Activated CD8-positive, alpha-beta T cell treated with anti-CD3 and anti-CD28 coated beads, Interleukin-2, amount 10 ng/mL, durations not matched to agents 7 days and 5 days (primary cell): ENCODE measurements around the gene SLC7A14. TPM values are rescaled to one million over a fixed set of nuclear protein-coding genes. Genes with fewer than 3 reads are reported as not detected.

Experiments
- ATAC-seq: fragments of 150-1000 bp; cut with Tn5 transposase; one replicate; pipeline ENCODE4 v1.10.0; 2021; ENCODE audit warnings: moderate library complexity
- CTCF ChIA-PET: fragments of 350-600 bp; sonication (Branson Sonifier 250); formaldehyde crosslinking; loops from one replicate; lab custom pipeline; 2021; ENCODE audit warnings: antibody characterized with exemption; lab: Charles Lee
- POLR2A ChIA-PET: fragments of 350-600 bp; sonication (Branson Sonifier 250); formaldehyde crosslinking; loops from one replicate; lab custom pipeline; 2021; ENCODE audit warnings: antibody characterized with exemption; lab: Charles Lee
- DNase-seq: peaks from one replicate; pipeline ENCODE4 v3.0.0-alpha.2; 2020
- H3K27ac Mint-ChIP-seq: one replicate; pipeline ENCODE4 v1.8.0; 2021; ENCODE audit warnings: mild to moderate bottlenecking, mixed read lengths
- H3K27me3 Mint-ChIP-seq: one replicate; pipeline ENCODE4 v1.8.0; 2021; ENCODE audit warnings: low read depth, mixed read lengths
- H3K36me3 Mint-ChIP-seq: one replicate; pipeline ENCODE4 v1.8.0; 2021; ENCODE audit warnings: low read depth, mixed read lengths
- H3K4me1 Mint-ChIP-seq: one replicate; pipeline ENCODE4 v1.8.0; 2021; ENCODE audit warnings: low read depth, mixed read lengths
- H3K4me3 Mint-ChIP-seq: one replicate; pipeline ENCODE4 v1.8.0; 2021; ENCODE audit warnings: mild to moderate bottlenecking, mixed read lengths
- H3K9me3 Mint-ChIP-seq: one replicate; pipeline ENCODE4 v1.8.0; 2022; ENCODE audit warnings: mixed read lengths; ENCODE audit not compliant: insufficient read depth
- total RNA-seq, 2 experiments: library from RNA; stranded (reverse); gene quantifications; one replicate each; pipeline ENCODE4 v1.2.3, GENCODE V29; 2021

Gene SLC7A14
- total RNA-seq, 2 experiments from 2014 or later = not detected

- H3K4me3 Mint-ChIP-seq = no peak overlapping the region
Measured at GRCh38 chr3:170450039-170450438, 135.8 kb downstream of the SLC7A14 start.

DNA sequence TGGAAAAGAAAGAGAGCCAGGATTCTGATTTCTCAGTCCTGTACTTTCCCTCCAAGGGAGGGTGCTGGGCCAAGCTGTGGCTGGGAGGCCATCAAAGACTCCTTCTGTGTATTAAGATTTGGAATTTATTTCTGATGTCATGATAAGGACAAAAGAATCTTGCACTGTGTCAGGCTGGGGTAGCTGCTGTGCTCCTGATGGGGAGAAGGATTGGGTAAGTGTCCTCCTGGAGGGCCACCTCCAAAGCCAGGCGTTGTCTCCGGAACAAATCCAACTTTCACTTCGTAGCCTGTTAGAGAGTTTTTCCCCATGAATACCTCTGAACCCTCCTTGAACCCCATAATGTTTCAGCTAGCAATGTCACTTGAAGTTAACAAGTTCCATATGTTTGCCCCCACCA, 137.3 kb downstream of the SLC7A14 start:
- Mint-ChIP-seq H3K4me1 (no peaks in the 10 kb centered on the region), H3K27me3 (peaks cover 10% of the 10 kb centered on the region), H3K36me3 (no peaks in the 10 kb centered on the region), H3K9me3 (no peaks in the 10 kb centered on the region), H3K4me3 (no peak overlapping the region), H3K27ac (no peak overlapping the region)
- ATAC-seq (no peak), DNase-seq (no peak)
- ChIA-PET CTCF (interaction anchor here (1.4 kb wide), 1 partner anchor 364 kb away, joined by 3 read pairs; no protein-coding TSS in a partner anchor), POLR2A (no interaction called here)

More at GRCh38 chr3:170450039-170450438, 135.8 kb downstream of the SLC7A14 start:
- POLR2A ChIA-PET = no interaction called here
- no peak overlapping the region for H3K27ac Mint-ChIP-seq
- no peak for ATAC-seq
- H3K9me3 Mint-ChIP-seq = no peaks in the 10 kb centered on the region
- peaks cover 12% of the 10 kb centered on the region for H3K27me3 Mint-ChIP-seq
- no peaks in the 10 kb centered on the region for H3K36me3 Mint-ChIP-seq
- CTCF ChIA-PET = interaction anchor here (1.4 to 1.7 kb wide), 2 partner anchors 36 to 362 kb away, joined by 3 to 5 read pairs; no protein-coding TSS in a partner anchor
- DNase-seq = no peak
- H3K4me1 Mint-ChIP-seq = no peaks in the 10 kb centered on the region

GRCh38 chr3:170443457-170443856, 142.4 kb downstream of the SLC7A14 start:
- Mint-ChIP-seq H3K4me1 (no peaks in the 10 kb centered on the region), H3K27me3 (peaks cover 8% of the 10 kb centered on the region), H3K4me3 (no peak overlapping the region), H3K9me3 (no peaks in the 10 kb centered on the region), H3K36me3 (no peaks in the 10 kb centered on the region), H3K27ac (no peak overlapping the region)
- ChIA-PET POLR2A (no interaction called here), CTCF (interaction anchor here (0.9 kb wide), 1 partner anchor 30 kb away, joined by 3 read pairs; no protein-coding TSS in a partner anchor)
- no peak for ATAC-seq
- DNase-seq = no peak

DNA sequence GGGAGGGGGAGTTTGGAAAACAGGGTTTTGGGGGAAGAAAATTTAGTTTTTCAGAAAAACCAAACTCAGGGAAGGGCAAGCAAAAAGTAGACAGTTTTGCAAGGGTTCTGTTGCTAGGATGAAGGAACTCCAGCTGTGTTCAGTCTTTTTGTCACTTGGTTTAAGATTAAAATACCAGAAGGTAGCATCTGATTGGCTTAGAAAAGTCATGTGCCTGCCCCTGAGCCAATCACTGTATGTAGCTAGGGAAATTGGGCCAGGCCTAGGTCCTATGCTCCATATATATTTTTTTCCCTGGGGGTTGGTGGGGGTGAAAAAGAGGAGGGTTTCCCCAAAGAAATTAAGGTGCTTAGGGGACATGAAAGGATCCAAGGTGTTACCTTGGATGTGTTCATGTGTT, 142.9 kb downstream of the SLC7A14 start:
- Mint-ChIP-seq H3K36me3 (no peaks in the 10 kb centered on the region), H3K4me3 (no peak overlapping the region), H3K9me3 (no peaks in the 10 kb centered on the region), H3K27ac (no peak overlapping the region), H3K4me1 (no peaks in the 10 kb centered on the region), H3K27me3 (peaks cover 7% of the 10 kb centered on the region)
- CTCF ChIA-PET = interaction anchor here (0.9 kb wide), 1 partner anchor 29 kb away, joined by 3 read pairs; no protein-coding TSS in a partner anchor
- DNase-seq = no peak
- POLR2A ChIA-PET = no interaction called here
- no peak for ATAC-seq

DNA sequence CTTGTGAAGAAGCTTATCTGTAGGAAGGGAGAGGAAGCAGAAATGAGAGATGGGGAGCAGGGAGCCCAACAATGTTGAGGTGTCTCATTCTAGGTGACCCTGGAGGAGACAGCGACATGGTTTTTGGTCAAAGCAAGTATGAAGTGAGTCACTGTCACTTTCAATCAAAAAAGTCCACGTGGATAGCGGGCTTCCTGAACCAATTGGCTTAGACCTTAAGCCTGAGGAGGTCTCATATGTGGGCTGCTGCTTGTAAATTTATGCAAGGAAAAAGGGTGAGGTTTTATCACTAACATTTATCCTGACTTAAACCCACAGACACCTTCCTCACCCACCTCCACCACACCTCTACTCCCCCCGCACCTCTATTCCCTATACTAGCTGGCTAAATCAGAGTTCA, 144.5 kb downstream of the SLC7A14 start:
- no peak overlapping the region for H3K27ac Mint-ChIP-seq
- ChIA-PET CTCF (no interaction called here), POLR2A (no interaction called here)

DNA sequence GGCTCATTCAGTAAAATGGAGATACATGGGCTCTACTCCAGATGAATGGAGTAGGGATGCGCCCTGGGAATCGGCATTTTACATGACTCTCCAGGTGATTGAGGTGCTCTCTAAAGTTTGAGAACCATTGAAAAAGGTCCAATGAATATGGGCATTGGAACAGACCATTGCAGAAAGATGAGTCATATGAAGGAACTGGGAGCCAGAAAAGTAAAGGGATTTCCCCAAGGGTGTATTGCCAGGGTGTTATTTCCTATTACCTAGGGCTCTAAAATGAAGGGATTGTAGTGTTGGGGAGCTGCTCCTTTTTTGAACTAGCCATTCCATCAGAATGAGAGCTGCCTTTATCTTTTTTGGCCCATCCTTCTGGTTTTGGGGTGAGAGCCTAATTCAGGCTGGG, 145.5 kb downstream of the SLC7A14 start:
- CTCF ChIA-PET = interaction anchor here (0.9 kb wide), 1 partner anchor 27 kb away, joined by 4 read pairs; no protein-coding TSS in a partner anchor
- peaks cover 7% of the 10 kb centered on the region for H3K27me3 Mint-ChIP-seq

More for the DNA sequence above, 144.5 kb downstream of the SLC7A14 start:
- Mint-ChIP-seq H3K9me3 (no peaks in the 10 kb centered on the region), H3K4me3 (no peak overlapping the region), H3K27me3 (peaks cover 7% of the 10 kb centered on the region), H3K4me1 (peaks cover 4% of the 10 kb centered on the region), H3K36me3 (no peaks in the 10 kb centered on the region)
- DNase-seq = no peak
- ATAC-seq = no peak

GRCh38 chr3:170438836-170439235, 147.0 kb downstream of the SLC7A14 start:
- Mint-ChIP-seq H3K27me3 (peaks cover 7% of the 10 kb centered on the region), H3K4me3 (no peak overlapping the region), H3K4me1 (peaks cover 4% of the 10 kb centered on the region), H3K9me3 (no peaks in the 10 kb centered on the region), H3K27ac (no peak overlapping the region), H3K36me3 (no peaks in the 10 kb centered on the region)
- ChIA-PET CTCF (interaction anchor here (1.9 kb wide), 1 partner anchor 25 kb away, joined by 10 read pairs; no protein-coding TSS in a partner anchor), POLR2A (no interaction called here)
- DNase-seq (no peak), ATAC-seq (no peak)

More for the DNA sequence above, 145.5 kb downstream of the SLC7A14 start:
- H3K27ac Mint-ChIP-seq = no peak overlapping the region
- no peak for DNase-seq
- H3K9me3 Mint-ChIP-seq = no peaks in the 10 kb centered on the region
- no peaks in the 10 kb centered on the region for H3K36me3 Mint-ChIP-seq
- no peak overlapping the region for H3K4me3 Mint-ChIP-seq
- H3K4me1 Mint-ChIP-seq = peaks cover 4% of the 10 kb centered on the region
- ATAC-seq = no peak
- POLR2A ChIA-PET = no interaction called here

DNA sequence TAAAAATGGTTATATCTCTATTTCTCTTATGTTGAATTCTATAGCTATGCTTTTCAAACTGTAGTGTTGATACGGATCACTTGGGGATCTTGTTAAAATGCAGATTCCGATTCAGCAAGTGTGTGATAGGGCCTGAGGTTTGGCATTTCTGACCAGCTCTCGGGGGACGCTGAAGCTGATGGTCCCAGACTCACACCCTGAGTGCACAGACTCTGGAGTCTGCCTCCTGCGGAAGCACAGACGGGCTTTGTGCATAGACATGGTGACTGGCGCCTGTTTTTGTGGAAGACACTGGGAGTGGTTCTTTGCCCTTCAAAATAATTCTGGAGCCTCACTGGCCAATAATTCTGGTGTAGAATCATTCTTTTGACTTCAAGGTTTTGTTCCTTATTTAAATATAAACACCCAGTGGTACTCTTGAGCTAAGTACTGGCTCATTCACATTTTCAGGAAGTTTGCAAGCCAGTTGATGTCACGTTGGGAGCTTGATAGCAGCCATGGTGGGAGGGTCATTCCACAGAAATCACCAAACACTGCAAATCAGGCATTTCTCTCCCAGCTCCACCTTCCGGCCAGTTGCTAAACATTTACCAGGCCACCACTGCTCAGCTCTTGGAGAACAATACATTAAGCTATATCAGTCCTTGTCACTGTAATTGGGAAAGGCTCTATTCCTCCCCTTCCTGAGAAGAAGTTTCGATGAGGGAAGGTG, 148.0 kb downstream of the SLC7A14 start:
- peaks cover 4% of the 10 kb centered on the region for H3K4me1 Mint-ChIP-seq

DNA sequence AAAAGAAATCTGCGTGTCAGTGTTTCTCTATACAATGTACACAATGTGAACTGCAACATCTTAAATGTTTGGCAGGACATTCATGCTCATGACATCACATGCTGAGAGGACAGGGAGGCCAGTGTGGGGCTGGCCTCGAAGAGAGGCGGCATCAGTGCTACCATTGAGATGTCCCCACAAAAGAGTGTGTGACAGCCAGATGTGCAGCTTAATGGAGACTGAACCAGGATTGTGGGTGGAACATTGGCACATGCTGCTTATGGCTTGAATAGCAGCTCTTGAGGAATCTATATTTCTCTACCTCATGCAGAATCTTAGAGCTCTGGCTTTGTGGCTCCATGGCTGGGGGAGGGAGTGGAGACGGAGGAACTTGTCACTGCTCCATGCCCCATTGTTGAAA, 148.7 kb downstream of the SLC7A14 start:
- POLR2A ChIA-PET = no interaction called here
- Mint-ChIP-seq H3K4me1 (peaks cover 4% of the 10 kb centered on the region), H3K36me3 (no peaks in the 10 kb centered on the region), H3K27me3 (peaks cover 4% of the 10 kb centered on the region), H3K4me3 (no peak overlapping the region), H3K9me3 (no peaks in the 10 kb centered on the region), H3K27ac (no peak overlapping the region)
- ATAC-seq (no peak), DNase-seq (no peak)
- CTCF ChIA-PET = interaction anchor here (1.9 kb wide), 1 partner anchor 23 kb away, joined by 10 read pairs; no protein-coding TSS in a partner anchor

More for the DNA sequence above, 148.0 kb downstream of the SLC7A14 start:
- Mint-ChIP-seq H3K4me3 (no peak overlapping the region), H3K27me3 (peaks cover 7% of the 10 kb centered on the region), H3K36me3 (no peaks in the 10 kb centered on the region), H3K9me3 (no peaks in the 10 kb centered on the region), H3K27ac (no peak overlapping the region)
- DNase-seq = no peak
- ChIA-PET POLR2A (no interaction called here), CTCF (interaction anchor here (1.9 kb wide), 1 partner anchor 24 kb away, joined by 10 read pairs; no protein-coding TSS in a partner anchor)
- ATAC-seq = no peak

DNA sequence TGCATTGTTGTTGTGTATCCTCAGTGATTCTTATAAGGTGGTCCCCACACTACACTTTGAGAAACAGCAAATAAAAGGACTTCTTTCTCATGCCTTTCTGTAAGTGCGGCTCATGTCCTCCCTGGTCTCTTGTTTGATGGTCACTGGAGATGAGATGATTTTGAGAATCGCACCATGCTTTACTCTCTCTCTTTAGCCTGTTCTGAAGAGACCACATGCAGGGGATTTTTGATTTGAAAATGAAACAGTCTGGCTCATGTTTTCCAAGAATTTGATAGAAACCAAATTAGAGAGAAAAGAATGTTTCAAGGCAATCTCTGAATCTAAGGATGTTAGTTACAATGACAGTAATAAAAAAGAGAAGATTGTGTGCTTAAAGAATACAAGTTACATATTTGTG, 149.2 kb downstream of the SLC7A14 start:
- ATAC-seq = no peak
- H3K4me3 Mint-ChIP-seq = no peak overlapping the region
- H3K27me3 Mint-ChIP-seq = peaks cover 4% of the 10 kb centered on the region
- ChIA-PET POLR2A (no interaction called here), CTCF (no interaction called here)
- DNase-seq = no peak
- H3K9me3 Mint-ChIP-seq = peaks cover 1% of the 10 kb centered on the region
- H3K27ac Mint-ChIP-seq = no peak overlapping the region
- H3K36me3 Mint-ChIP-seq = no peaks in the 10 kb centered on the region
- H3K4me1 Mint-ChIP-seq = peaks cover 4% of the 10 kb centered on the region

DNA sequence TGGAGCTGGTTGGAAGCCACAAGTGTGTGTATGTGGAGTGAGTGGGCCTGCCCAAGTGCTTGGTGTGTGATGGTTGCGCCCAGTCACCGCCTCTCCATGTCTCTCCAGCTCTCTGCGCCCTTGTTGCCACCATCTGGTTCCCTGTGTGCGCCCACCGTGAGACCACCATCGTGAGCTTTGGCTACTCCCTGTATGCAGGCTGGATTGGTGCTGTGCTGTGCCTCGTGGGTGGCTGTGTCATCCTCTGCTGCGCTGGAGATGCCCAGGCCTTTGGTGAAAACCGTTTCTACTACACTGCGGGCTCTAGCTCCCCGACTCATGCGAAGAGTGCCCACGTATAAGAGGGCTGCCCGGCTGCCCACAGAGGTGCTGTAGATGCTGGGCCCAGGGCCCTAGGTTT, 153.5 kb downstream of the SLC7A14 start:
- peaks cover 4% of the 10 kb centered on the region for H3K9me3 Mint-ChIP-seq
- no peak for DNase-seq
- no peak overlapping the region for H3K27ac Mint-ChIP-seq
- no peaks in the 10 kb centered on the region for H3K36me3 Mint-ChIP-seq
- POLR2A ChIA-PET = no interaction called here
- peaks cover 7% of the 10 kb centered on the region for H3K27me3 Mint-ChIP-seq
- peaks cover 21% of the 10 kb centered on the region for H3K4me1 Mint-ChIP-seq
- no peak overlapping the region for H3K4me3 Mint-ChIP-seq
- ATAC-seq = no peak
- CTCF ChIA-PET = interaction anchor here (0.6 to 1.0 kb wide), 2 partner anchors 18 to 77 kb away, joined by 4 read pairs; no protein-coding TSS in a partner anchor

GRCh38 chr3:170431054-170431453, 154.8 kb downstream of the SLC7A14 start:
- H3K27me3 Mint-ChIP-seq = peaks cover 7% of the 10 kb centered on the region
- CTCF ChIA-PET = no interaction called here
- H3K36me3 Mint-ChIP-seq = no peaks in the 10 kb centered on the region
- H3K4me3 Mint-ChIP-seq = no peak overlapping the region
- peaks cover 4% of the 10 kb centered on the region for H3K9me3 Mint-ChIP-seq
- ATAC-seq = no peak
- POLR2A ChIA-PET = interaction anchor here (0.6 kb wide), 1 partner anchor 133 kb away, joined by 3 read pairs; no protein-coding TSS in a partner anchor
- no peak overlapping the region for H3K27ac Mint-ChIP-seq
- no peak for DNase-seq
- peaks cover 22% of the 10 kb centered on the region for H3K4me1 Mint-ChIP-seq
